Measurements from ENCODE around the gene RNPEP. TPM values are rescaled to one million over a fixed set of nuclear protein-coding genes. Genes with fewer than 3 reads are reported as not detected.

RNPEP gene, protein sequence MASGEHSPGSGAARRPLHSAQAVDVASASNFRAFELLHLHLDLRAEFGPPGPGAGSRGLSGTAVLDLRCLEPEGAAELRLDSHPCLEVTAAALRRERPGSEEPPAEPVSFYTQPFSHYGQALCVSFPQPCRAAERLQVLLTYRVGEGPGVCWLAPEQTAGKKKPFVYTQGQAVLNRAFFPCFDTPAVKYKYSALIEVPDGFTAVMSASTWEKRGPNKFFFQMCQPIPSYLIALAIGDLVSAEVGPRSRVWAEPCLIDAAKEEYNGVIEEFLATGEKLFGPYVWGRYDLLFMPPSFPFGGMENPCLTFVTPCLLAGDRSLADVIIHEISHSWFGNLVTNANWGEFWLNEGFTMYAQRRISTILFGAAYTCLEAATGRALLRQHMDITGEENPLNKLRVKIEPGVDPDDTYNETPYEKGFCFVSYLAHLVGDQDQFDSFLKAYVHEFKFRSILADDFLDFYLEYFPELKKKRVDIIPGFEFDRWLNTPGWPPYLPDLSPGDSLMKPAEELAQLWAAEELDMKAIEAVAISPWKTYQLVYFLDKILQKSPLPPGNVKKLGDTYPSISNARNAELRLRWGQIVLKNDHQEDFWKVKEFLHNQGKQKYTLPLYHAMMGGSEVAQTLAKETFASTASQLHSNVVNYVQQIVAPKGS
- total RNA-seq = 52.9 and 70.5 TPM in 2 replicates

DNA sequence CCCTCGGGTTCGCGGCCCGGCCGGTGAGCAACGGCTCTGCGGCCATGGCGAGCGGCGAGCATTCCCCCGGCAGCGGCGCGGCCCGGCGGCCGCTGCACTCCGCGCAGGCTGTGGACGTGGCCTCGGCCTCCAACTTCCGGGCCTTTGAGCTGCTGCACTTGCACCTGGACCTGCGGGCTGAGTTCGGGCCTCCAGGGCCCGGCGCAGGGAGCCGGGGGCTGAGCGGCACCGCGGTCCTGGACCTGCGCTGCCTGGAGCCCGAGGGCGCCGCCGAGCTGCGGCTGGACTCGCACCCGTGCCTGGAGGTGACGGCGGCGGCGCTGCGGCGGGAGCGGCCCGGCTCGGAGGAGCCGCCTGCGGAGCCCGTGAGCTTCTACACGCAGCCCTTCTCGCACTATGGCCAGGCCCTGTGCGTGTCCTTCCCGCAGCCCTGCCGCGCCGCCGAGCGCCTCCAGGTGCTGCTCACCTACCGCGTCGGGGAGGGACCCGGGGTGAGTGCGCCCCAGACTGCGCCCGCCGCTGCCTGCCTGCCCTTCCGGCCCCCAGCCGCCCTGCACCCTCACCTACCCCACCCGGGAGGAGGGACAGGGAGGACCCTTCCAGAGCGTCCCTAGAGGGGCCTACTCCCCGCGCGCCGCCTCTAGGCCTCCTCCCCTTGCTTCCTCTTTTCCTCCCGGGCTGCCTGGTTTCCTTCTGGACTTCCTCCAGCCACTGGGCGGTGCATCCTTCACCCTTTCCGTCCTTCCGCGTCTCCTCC lies at the start of gene RNPEP:
RNPEP (plus strand) TSS at position 26 of the 757 bp plus-strand sequence; CDS start at position 45, 19 bp downstream.

DNA sequence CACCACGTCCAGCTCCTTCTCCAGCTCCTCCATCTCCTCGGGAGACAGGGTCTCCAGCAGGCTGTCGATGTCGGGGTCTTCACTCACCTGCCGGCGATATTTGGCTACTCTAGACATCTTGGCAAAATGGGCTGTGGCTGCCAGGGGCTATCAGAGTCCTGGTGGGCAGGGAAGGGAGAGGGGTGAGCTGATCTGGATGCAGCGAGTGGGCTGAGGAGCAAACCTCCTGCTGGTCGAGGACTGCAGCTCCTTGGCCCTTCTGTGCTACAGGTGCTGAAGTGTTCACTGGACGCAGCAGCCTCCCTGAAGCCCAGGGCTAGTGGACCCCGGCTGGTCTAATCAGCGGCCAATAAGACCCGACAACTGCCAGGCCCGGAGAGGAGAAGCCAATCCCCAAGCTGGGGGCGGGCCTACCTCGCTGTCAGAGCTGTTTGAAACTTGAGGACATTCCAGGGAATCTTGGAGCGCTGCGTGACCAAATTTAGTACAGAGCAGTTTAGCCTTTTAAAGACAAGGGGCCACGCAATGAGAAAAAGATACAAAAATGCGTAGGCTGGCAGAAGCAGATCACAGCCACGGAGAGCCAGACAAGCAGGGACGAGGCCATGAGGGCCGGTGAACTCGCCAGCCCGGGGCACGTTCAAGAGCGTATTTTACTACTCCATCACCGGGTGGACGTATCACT lies 36.1 kb upstream of the RNPEP start, which contains the start of gene LMOD1:
LMOD1 (minus strand) TSS at position 325 of the 685 bp plus-strand sequence; CDS start at position 117, 208 bp downstream.

DNA sequence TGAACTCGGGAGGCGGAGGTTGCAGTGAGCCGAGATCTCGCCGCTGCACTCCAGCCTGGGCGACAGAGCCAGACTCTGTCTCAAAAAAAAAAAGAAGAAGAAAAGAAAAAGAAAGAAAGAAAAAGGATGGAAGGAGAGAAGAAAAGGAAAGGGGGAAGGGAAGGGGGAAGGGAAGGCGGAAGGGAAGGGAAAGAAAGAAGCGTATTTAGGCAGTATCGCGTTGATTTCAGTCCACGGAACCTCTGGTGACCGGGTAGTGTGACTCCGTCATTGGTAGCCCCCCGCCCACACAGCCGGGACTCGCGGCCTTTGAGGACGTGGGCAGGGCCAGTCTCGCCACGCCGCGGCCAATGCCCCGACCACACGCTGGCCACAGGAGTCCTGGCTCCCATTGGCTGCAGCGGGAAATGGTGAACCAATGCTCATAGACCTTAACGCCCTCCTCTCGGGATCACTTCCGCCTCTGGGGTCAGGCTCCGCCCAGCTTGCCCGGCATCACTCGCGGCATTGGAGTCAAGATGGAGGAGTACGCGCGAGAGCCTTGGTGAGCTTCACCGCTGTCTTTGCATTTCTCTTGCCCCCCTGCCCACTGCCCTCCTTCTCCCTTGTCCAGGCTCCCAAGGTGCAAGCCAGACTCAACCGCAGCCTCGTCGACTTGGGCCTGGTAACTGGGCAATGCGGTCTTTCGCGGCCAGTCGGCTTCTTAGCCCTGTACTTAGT lies 27.3 kb upstream of the RNPEP start, which contains the start of gene TIMM17A:
TIMM17A (plus strand) TSS at position 495 of the 720 bp plus-strand sequence; CDS start at position 519, 24 bp downstream.

DNA sequence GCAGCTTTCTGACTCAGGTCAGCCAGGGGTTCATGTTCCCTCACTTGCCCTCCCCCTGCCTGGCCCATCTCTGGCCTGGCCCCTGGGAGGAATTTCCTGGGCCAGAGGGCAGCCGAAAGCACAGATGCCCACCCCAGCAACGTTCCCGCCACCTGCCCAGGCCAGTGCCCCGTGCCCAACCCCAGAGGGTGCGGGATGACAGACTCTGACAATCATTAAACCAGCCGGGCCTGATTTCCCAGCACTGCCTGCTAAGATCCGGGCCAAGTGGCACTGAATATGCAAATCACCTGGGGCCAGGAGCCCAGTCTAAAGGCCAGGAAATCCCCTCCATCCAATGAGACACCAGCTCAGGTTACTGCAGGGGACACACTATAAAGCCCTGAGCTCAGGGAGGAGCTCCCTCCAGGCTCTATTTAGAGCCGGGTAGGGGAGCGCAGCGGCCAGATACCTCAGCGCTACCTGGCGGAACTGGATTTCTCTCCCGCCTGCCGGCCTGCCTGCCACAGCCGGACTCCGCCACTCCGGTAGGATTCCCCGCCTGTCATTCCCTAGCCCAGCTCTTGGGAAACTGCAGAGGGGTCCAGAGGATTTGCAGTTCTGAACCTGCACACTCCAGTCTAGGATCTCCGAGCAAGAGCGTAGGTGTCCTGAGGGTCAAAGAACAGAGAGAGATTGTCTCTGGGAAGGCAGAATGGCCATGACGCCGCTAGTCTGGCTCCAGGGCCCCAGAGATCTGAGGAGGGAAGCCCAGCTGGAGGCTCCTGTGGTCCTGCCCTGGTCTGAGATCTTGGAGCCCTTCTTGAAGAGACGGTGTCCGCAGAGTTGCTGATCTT lies 27.9 kb downstream of the RNPEP start, which contains the start of gene ELF3:
ELF3 (plus strand) TSS at position 408 of the 836 bp plus-strand sequence. CDS start 550 bp downstream, outside the sequence.

Other genes starting within 250 kb of the RNPEP start
- 13.3 and 13.9 TPM in 2 replicates for gene IPO9, start 153.5 kb upstream of the RNPEP start, total RNA-seq
- gene SHISA4, start 93.8 kb upstream of the RNPEP start, total RNA-seq = 33.9 and 36.6 TPM in 2 replicates
- gene LMOD1, start 36.1 kb upstream of the RNPEP start, total RNA-seq = 2.3 and 2.5 TPM in 2 replicates
- gene TIMM17A, start 27.1 kb upstream of the RNPEP start, total RNA-seq = 48.2 and 60.8 TPM in 2 replicates
- not detected in 2 replicates for gene ELF3, start 27.9 kb downstream of the RNPEP start, total RNA-seq
- gene GPR37L1, start 140.3 kb downstream of the RNPEP start, total RNA-seq = under 0.01 TPM in 1 of 2 replicates, not detected in the other
- 25.6 and 29.8 TPM in 2 replicates for gene ARL8A, start 162.1 kb downstream of the RNPEP start, total RNA-seq
- not detected in 2 replicates for gene PTPN7, start 178.0 kb downstream of the RNPEP start, total RNA-seq
- gene LGR6, start 211.2 kb downstream of the RNPEP start, total RNA-seq = not detected in 2 replicates